ENCODE measurements around the gene SYTL5.

GRCh38 chrX:38055170-38055847, 49.0 kb downstream of the SYTL5 start:
- TF ChIP-seq CTCF (IDR thresholded peaks at IDR 0.05; ENCODE audit: borderline replicate concordance, extremely low read depth, low read length, poor library complexity, severe bottlenecking) (no peak), EZH2 (IDR thresholded peaks at IDR 0.05; ENCODE audit: borderline replicate concordance, low read depth, low read length, severe bottlenecking) (no peak)
